ENCODE measurements around the gene ARPC2. TPM values are rescaled to one million over a fixed set of nuclear protein-coding genes. Genes with fewer than 3 reads are reported as not detected.

ARPC2 gene
- total RNA-seq, 1 experiment from 2014 or later: 456 TPM

DNA sequence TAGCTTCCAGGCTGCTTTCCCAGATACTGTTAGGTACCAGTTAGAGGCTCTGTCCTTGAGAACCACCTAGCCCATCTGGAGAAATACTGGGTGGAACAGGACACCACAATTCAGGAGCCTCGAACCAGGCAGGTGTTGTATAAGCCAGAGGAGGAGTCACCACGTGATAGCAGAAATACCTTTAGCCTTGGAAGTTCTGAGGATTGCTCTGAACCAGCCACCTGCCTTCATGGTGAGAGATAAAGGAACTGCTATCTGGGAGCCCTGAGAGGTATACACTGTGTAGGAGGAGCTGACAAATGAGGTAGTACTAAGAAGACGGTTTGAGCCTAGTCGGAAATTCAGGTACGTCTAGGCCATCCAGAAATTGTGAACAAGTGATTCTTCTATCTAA lies 36.2 kb downstream of the ARPC2 start:
- no peak for DNase-seq (ENCODE audit: low read depth)

DNA sequence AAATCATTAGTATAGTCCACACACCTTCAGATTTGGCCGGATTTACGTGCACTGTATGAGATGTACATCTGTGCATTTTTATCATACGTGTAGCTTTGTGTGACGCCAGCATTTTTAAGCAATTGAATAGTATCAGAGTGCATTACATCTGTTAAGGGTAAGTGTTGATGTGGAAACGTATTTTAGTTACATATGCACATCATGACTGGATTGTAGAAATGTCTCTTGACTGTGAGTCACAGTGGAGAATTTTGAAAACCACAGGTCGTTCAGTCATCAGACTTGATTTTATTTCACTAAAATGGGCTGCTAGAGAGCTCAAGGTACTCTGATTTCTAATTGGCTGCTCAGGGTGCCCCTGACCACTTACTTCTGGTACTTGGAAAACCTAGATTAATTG lies 38.5 kb downstream of the ARPC2 start:
- DNase-seq (ENCODE audit: low read depth): peak; percentile 8

DNA sequence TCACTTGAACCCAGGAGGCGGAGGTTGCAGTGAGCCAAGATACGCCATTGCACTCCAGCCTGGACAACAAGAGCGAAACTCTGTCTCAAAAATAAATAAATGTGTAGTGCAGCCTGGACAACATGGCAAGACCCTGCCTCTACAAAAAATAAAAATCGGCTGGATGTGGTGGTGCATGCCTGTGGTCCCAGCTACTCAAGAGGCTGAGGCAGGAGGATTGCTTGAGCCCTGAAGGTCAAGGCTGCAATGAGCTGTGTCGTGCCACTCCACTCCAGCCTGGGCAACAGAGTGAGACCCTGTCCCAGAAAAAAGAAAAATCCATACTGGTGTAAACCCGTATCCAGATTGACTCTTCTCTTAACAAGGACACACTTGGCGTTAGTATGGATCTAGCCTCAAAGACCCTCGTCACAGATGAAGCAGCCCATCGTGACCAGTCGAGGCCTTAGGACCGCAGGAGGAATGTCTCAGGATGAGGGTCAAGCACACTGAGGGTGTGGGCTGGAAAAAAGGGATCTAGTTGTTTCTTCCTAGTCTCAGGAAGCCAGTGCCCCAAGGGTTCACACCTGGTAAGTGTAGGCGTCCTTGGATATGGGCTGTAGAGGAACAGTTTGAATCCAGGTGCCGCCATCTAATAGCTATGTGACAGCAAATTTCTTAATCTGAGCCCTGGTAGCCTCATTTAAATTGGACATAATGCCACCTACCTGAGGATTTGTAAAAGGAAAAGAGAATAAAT lies 39.8 kb downstream of the ARPC2 start:
- no peak for DNase-seq (ENCODE audit: low read depth)

DNA sequence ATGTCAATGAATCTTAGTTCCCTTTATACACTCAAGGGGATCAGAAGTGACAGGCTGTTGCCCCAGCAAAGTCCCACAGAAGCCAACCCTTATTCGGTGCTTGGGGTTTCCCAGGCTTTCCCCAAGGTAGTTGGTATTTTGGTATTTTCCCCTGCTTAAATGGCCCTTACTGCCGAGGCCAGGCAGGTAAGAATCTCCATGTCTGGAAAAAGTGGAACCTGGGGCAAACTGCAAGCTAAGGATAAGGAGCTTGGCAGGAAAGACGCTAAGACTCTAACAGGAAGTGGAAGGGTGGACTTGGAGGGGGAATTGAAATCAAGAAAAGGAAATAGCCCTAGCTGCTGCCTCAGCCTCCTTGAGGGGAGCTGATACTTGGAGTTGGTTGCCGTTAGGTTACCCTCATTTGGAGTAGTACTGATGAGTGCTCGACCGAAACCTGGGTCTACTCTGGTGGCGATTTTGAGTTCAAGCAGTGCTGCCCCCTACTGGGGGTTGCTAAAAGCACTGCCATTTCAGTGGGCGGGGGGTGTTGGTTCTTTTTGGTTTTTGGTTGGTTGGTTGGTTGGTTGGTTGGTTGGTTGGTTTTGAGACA lies 40.5 kb downstream of the ARPC2 start:
- peak; percentile 7 for DNase-seq (ENCODE audit: low read depth)

DNA sequence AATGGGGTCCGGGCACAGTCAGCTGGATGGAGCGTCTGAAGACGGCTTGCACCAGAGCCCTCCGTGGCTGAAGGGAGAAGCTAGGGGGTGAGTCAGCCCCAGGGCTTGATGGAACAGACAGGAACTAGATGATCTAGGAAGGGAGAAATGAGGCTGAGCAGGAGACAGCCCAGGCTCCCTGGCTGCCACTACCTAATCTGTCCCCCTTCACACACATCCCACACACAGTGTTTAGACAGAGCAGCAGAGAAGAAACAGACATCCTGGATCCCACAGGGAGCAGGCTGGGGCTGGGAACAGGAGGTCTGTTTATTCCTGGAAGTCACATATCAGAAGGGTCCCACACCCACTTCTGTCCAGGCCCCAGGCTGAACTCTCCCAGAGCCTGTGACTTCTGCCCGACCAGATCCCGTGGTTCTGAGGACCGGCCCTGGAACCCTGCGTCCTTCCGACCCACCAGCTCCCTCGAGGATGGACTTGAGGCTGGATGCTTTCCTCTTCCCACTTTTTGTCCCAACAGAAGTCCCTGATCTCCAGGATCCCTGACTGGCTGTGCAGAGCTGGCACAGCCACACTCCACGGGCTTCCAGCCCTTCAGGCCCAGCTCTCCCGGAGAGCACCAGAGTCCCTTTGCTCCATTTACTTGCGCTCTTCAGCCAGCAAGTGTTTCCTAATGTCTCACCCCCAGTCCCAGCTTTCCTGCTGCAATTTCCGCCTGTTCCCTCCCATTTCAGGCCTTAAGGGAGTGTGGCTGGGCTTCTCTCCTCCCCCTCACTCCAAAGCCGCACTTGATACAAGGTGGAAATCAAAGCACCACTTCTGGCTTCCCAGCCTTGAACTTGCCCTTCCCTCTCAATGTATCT lies 42.3 kb downstream of the ARPC2 start:
- DNase-seq (ENCODE audit: low read depth): peak; percentile 46

DNA sequence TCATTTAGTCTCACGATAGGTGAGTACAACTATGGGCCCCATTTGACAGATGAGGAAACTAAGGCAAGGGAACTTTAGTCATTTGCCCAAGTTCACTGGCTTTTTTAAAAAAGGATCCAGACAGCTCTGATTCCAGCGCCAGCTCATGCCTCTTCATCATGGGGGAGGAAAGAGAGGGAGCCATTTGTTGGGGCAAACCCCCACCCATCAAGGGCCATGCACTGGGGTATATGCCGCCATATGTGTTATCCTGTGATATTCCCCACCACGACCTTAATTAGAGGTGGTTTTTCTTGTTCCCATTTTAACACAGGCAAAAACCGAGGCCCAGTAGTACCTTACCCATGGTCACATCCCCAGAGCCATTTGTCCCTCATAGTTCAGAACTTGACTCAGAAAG lies 43.2 kb downstream of the ARPC2 start:
- DNase-seq (ENCODE audit: low read depth): no peak

DNA sequence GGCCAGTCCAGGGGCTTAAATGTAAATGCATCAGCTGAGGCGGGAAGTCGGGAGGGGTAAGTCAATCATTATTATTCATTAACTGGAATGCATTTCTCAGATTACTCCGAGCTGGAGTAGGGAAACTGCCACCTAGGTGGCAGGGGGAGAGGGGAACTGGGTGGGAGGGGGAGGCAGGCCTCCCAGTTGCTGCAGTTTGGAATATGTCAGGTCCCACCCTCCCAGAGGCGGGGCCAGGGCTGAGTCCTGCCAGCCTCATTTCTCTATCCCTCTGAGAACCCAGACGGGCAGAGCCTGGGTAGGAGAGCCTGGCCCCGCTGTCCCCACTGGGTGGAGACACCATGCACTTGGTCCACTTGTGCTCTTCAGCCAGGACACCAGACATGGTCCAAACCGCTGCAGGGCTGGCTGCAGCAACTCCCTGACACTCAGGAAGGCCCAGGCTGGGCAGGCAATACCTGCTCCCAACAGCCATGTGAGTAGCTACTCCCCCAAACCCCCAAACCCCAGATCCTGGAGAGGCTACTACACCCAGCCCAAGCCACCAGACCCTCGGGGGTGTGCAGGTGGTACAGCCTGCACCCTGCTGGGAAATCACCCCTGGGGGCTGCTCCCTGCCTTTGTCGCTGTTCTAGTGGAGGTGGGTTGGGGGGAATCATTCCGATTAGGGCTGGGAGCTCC lies 43.9 kb downstream of the ARPC2 start, which contains the start of gene GPBAR1:
Gene GPBAR1, plus strand, starts transcription at position 274 of the 681 bp plus-strand sequence. CDS start 1,710 bp downstream, outside the sequence.
- DNase-seq (ENCODE audit: low read depth): no peak

DNA sequence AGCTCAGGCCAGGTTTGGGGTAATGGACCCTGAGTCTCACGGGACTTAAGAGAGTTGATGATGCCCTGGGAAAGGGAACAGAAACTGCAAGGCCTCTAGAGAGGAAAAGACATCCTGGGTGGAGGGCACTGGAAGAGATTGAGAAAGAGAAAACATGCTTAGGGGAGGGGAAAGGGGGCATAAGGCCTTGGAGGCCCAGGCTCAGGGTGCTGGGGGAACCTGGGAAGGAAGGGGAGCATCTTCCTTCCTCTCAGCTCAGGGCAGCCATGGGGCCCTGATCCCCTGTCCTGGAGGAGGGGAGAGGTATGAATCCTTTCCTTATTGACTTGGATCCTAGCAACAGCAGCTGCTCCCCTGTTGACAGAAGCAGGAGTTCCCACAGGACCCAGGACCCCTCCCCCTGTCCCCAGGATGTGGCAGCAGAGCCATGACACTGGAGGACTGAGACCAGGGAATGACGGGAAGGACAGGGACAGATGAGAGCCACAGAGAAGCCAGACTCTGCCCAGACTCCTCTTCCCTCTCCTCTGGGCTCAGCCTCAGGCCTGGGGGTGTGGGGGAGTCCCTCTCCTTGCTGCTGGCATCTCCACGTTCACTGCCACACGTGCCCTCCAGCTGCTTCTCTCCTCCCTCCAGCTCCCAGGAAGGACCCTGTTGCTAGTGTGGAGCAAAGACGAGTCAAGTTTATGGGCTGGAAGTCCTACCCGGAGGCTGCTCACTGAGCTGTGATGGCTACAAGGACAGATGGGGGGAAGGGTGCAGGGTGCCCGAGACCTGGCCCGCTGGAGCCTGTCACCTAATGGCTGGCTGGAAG lies 44.6 kb downstream of the ARPC2 start:
- DNase-seq (ENCODE audit: low read depth): peak; percentile 16

DNA sequence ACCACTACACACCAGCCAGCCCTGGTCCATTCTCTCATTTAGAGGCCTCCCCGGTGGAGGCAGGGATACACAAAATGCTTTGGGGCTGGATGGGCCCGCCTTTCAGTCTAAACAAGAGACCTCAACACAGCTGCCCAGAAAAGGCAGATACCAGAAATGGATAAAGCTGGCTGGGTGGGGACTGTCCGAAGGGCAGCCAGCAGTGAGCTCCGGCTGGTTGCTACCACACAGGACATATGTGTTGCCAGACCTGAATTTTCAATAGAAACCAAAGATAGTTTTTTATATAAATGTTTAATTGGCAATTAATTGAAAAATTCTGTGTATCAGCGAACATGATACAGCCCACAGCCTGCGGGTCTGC lies 45.2 kb downstream of the ARPC2 start:
- DNase-seq (ENCODE audit: low read depth): no peak

DNA sequence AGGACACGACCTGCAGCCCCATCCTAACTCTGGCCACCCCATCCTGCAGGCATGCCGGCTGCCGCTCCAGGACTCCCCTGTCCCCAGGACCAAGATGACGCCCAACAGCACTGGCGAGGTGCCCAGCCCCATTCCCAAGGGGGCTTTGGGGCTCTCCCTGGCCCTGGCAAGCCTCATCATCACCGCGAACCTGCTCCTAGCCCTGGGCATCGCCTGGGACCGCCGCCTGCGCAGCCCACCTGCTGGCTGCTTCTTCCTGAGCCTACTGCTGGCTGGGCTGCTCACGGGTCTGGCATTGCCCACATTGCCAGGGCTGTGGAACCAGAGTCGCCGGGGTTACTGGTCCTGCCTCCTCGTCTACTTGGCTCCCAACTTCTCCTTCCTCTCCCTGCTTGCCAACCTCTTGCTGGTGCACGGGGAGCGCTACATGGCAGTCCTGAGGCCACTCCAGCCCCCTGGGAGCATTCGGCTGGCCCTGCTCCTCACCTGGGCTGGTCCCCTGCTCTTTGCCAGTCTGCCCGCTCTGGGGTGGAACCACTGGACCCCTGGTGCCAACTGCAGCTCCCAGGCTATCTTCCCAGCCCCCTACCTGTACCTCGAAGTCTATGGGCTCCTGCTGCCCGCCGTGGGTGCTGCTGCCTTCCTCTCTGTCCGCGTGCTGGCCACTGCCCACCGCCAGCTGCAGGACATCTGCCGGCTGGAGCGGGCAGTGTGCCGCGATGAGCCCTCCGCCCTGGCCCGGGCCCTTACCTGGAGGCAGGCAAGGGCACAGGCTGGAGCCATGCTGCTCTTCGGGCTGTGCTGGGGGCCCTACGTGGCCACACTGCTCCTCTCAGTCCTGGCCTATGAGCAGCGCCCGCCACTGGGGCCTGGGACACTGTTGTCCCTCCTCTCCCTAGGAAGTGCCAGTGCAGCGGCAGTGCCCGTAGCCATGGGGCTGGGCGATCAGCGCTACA lies 45.9 kb downstream of the ARPC2 start:
- no peak for DNase-seq (ENCODE audit: low read depth)

DNA sequence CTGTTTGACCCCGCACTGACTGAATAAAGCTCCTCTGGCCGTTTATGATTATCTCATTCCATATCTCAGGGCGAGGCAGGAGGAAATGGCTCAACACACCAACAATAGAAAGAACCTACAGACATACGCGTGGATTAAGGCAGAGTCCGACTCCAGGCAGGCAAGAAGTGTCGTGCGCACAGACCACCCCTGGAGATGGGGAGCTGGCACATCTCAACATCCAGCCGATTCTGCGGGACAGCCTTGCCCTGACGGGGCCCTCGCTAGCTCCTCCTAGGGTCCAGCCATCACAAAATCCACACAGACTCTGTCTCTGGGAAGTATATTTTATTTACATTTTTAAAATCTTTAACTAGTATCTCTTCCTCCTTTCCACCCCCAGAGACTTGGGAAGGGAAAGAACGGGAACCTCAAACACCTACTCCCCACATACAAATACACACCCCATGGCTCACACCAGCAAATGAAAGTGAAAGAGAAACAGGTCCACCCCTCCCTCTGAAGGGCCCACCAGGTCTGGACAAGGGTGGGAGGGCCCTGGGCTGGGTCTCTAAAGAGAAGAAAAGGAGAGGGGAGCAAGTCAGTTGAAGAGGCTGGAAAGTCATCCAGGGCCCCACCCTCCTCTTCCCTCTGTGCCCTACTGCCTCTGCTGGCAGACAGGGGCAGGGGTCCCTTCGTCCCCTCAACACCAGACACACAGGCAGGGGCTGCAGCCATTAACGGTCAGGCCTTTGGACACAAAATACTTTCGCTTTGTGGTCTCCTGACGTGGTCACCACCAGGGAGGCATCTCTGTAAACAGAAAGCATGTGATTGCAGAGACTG lies 47.0 kb downstream of the ARPC2 start:
- DNase-seq (ENCODE audit: low read depth): no peak

DNA sequence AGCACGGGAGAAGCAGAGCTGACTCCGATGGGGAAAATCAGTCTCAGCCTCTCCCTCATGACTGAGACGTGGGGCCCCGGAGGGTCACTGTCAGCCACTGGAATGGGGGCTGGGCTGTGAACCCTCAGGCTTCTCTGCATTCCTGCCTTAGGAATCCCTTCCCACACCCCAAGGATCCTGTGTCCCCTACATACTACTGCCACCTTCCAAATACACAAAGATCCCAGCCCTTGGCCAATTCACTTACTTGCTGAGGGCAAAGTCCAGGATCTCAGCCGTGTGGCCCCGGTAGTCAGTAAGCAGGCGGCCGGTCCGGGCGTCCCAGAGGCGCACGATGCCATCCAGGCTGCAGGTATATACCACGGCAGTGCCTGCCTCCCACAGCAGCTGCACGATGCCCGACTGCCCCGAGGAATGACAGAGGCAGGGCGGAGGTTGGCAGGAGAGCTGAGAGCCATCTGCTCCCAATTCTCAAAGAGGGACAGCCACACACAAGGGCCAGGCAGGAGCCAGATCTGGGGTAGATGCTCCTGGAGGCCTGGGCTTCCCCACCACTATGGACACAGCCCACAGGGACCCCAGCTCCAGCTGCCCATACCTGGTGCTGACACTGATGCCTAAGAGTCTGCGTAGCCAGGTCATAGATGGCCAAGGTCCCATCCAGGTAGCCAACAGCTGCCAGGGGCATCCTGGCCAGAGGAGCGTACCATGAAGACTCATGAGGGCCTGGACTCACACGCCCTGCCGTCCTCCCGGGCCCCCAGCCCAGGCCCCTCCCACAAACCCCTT lies 48.0 kb downstream of the ARPC2 start:
- no peak for DNase-seq (ENCODE audit: low read depth)

DNA sequence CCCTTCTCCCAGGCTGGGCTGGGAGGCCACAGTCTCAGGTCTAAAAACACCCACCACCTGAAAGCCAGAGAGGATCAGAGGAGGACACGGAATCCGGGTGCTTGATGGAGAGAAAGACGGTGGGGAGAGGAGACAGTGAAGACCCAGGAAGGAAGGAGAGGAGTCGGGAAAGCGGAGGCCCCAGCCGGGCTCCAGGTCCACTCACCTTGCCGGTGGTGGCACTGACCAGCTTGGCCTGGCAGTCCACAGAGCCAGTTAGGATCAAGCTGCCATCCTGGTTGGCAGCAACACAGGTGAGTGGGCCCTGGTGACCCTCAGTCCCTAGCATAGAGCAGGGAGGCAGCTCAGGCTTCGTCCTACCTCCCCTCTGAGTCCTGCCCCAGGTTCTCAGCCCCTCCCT lies 48.6 kb downstream of the ARPC2 start:
- DNase-seq (ENCODE audit: low read depth): no peak

DNA sequence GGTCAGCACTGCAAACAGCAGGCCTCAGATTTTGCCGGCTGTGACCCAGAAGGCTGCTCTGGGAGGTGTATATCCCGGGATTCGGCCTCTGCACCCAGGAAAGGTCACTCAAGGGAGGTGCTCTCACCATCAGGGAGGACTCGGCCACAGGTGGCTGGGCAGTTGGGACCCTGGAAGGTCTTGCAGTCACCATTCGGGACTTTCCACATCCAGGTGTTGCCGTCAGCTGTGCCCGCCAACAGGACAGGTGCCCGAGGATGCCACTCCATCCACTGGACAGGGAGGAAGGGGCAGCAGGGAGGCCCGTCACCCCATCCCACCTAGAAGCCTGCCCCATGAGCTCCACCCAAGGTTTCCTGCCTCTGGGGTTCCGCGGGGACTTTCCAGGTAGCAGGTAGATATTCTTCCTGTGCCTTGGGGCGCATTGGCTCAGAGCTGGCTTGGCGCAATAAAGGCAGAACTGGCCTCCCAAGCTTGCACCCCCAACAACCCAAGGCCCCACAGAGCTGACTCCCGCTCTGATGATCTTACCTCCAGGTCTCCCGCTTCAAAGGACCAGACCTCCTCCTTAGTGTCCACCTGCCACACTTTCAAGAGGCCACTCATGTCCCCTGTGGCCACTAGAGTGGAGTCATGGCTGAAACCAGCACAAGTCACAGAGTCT lies 49.5 kb downstream of the ARPC2 start:
- no peak for DNase-seq (ENCODE audit: low read depth)

DNA sequence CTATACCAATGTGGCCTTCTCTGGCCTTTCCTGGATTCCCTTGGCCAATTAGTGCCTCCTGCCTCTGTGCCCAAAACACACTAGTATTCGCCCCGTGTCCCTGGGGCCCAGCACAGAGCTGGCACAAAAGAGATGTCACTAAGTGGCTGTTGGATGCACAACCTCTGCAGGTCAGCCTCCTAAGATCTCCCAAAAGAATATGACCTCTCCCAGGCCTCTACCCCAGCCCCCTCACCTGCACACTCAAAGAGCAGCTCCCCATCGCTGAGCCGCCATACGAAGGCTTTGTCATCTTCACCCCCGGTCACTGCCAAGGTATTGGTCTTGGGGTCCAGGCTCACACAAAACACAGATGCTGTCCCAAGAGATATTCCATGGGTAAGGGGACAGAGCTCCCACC lies 50.3 kb downstream of the ARPC2 start:
- no peak for DNase-seq (ENCODE audit: low read depth)

DNA sequence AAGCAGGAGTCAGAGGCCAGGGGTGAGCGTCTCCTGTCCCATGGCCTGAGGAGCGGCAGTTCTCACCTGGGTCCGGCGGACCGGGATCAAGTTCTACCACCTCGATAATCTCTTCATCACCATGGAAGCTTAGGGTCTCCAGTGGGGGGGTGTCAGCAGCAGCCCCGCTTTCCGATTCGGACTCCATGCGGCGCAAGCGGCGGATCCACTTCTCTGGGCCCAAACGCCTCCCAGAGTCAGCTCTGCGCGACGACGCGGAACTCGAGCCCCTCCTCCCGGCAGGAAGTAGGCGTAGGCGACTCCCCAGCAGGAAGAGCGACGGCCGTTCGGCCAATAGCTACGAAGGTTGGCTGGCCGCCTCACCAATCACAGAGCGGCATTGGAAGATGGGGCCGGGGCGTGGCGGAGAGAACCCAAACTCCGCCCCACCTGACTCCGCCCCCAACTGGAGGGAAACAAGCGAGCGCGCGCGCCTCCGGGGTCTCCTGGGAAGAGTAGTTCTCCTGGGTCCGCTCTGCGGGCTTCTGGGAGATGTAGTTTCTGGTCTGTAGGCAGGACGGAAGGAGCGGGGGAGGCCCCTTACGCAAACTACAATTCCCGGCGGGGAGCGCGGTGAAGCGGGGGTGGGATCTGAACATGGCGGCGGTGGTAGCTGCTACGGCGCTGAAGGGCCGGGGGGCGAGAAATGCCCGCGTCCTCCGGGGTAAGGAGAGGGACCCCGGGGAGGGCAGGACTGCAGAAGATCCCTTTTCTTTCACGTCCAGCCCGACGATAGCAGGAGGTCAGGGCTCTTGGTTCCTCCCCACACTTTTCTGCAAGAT lies 53.1 kb downstream of the ARPC2 start, which contains the start of the genes AAMP and PNKD:
Gene AAMP, minus strand, starts transcription at position 238 of the 821 bp plus-strand sequence. Its CDS starts 51 bp downstream, at position 187.
Gene PNKD, plus strand, starts transcription at position 620 of the 821 bp plus-strand sequence. Its CDS starts 17 bp downstream, at position 637.
- peak; percentile 98 for DNase-seq (ENCODE audit: low read depth)
